ENCODE results near the gene CORO7.

The CORO7 gene

DNA sequence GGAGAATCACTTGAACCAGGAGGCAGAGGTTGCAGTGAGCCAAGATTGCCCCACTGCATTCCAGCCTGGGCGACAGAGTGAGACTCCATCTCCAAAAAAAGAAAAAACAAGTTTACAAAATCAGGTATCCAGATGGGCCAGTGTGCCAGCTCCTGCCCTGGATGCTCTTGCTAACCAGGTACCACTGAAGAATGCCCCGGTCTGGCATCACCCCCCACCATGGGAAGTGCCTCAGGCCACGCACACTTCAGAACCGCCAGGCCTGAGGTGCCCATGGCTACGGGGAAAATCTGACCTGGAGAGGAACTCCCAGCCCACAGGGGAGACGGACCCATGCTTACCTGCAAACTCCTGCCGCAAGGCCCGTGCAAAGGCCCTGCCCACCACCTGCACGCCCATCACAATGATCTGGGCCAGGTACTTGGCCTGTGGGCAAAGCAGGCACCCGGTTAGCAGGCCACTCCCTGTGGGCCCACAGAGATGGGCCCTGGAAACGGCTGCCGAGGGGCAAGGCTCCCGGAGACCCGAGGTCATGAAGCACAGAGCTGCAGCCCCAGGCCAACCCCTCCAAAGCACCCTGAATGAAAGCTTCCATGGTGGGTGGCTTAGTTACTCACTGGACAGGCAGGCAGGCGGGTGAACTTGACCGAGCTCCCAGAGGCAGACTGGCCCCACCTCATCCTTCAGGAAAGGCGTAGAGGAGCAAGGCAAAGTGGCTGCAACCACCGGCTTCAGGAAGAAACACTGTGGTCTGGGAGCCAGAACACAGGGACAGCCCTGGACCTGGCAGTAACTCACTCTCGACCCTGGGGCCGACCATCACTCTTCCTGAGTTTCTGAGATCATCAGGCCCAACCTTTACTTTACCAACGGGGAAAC is 73.3 kb downstream of the CORO7 start:
- DNase-seq (ENCODE audit: extremely low spot score), result no peak
- ChIA-PET POLR2A (interaction anchor here (0.6 kb wide), 1 partner anchor 1810 kb away, joined by 3 read pairs; no protein-coding TSS in a partner anchor), CTCF (interaction anchor here (1.1 to 2.7 kb wide), 2 partner anchors 13 to 15 kb away, joined by 3 to 9 read pairs; no protein-coding TSS in a partner anchor)
- TF ChIP-seq, protein P1, sequence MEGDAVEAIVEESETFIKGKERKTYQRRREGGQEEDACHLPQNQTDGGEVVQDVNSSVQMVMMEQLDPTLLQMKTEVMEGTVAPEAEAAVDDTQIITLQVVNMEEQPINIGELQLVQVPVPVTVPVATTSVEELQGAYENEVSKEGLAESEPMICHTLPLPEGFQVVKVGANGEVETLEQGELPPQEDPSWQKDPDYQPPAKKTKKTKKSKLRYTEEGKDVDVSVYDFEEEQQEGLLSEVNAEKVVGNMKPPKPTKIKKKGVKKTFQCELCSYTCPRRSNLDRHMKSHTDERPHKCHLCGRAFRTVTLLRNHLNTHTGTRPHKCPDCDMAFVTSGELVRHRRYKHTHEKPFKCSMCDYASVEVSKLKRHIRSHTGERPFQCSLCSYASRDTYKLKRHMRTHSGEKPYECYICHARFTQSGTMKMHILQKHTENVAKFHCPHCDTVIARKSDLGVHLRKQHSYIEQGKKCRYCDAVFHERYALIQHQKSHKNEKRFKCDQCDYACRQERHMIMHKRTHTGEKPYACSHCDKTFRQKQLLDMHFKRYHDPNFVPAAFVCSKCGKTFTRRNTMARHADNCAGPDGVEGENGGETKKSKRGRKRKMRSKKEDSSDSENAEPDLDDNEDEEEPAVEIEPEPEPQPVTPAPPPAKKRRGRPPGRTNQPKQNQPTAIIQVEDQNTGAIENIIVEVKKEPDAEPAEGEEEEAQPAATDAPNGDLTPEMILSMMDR (IDR thresholded peaks at IDR 0.05; ENCODE audit: control extremely low read depth, extremely low read depth, low read depth, missing control alignments), result no peak

DNA sequence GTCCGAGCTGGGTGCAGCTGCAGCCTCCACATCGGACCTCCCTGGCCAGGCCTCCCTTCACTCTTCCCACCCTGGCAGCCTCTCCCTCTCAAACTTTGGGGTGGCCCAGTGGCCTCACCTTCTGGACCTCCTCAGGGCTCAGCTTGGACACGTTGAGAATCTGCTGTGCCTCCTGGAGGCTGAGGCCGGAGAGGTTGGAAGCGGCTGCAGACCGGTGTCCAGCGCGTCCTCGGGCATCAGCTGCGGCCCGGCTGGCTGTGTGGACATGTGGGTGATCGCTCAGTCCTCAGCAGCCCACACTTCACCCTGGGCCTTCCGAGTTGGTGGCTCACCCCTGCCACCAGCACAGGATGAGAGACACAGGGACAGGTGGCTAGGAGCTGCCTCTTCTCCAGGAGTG is 75.1 kb downstream of the CORO7 start:
- ChIA-PET CTCF (interaction anchor here (1.8 to 4.5 kb wide), 3 partner anchors 10 to 52 kb away, joined by 6 to 30 read pairs (median 9); no protein-coding TSS in a partner anchor), POLR2A (no interaction called here)
- no peak for DNase-seq (ENCODE audit: extremely low spot score)
- TF ChIP-seq, protein P1 (IDR thresholded peaks at IDR 0.05; ENCODE audit: control extremely low read depth, extremely low read depth, low read depth, missing control alignments), result no peak

DNA sequence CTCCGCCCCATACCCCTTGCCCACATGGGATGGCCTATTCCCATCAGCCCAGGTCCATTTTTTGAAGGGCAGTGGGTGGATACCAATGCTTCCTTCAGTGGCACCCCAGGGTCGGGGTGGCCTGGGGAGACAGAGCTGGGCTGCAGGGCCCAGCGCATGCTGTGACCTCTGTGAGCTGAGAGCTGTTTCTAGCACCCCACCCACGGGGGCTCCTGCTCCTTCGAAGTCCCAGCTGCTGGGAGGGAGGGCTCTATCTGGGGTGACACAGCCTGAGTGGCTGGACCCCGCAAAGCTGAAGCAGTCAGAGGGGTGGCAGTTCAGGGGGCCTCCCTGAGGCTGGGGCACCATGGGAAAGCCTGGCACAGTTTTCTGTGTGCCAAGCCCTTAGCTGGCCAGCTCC is 76.0 kb downstream of the CORO7 start:
- POLR2A ChIA-PET, result no interaction called here
- no peak for DNase-seq (ENCODE audit: extremely low spot score)
- TF ChIP-seq, protein P1 (IDR thresholded peaks at IDR 0.05; ENCODE audit: control extremely low read depth, extremely low read depth, low read depth, missing control alignments), result no peak
- CTCF ChIA-PET, result interaction anchor here (1.1 to 4.5 kb wide), 4 partner anchors 9 to 62 kb away, joined by 4 to 30 read pairs (median 8); no protein-coding TSS in a partner anchor

DNA sequence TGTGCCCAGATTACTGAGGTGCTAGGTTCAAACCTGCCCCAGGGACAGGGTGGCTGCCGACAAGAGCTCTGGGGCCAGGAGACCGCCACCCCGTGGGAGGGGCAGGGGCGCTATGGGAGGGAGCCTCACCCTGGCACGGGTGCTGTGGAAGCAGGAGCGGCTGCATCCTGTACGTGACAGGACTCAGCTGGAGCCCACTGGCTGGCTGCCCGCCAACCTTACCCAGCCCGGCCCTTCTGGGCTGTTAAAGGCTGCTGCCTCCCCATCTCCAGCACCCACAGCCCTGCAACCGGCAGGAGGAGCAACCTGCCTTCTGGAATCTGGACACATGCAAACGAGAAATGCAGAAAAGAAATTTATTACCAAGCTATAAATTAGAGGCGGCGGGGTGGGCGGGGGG is 76.5 kb downstream of the CORO7 start:
- CTCF ChIA-PET, result interaction anchor here (1.1 to 4.5 kb wide), 6 partner anchors 9 to 86 kb away, joined by 3 to 30 read pairs (median 4); no protein-coding TSS in a partner anchor

DNA sequence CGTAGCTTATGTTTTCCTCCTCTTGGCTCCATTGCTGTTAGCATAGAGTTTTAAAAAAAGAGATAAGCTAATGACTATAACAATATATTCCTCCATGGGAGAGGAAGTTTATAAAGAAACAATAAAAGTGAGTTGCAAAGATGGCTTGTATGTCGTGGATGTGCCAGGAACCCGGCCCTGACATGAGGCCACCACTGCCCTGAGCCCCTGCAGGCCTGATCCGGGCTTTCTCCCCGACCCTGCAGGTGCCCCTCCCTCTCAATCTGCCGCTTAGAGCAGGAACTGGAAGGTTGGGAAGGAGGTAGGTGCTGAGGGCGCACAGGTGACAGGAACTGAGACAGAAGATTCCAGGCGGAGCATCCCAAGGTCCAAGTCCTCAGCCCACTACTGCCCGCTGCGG is 76.9 kb downstream of the CORO7 start:
- ChIA-PET POLR2A (no interaction called here), CTCF (interaction anchor here (1.1 to 4.5 kb wide), 5 partner anchors 8 to 85 kb away, joined by 3 to 30 read pairs (median 5); no protein-coding TSS in a partner anchor)
- TF ChIP-seq, protein P1 (IDR thresholded peaks at IDR 0.05; ENCODE audit: control extremely low read depth, extremely low read depth, low read depth, missing control alignments), result no peak
- no peak for DNase-seq (ENCODE audit: extremely low spot score)

More for the DNA sequence above, 76.5 kb downstream of the CORO7 start:
- TF ChIP-seq, protein P1 (IDR thresholded peaks at IDR 0.05; ENCODE audit: control extremely low read depth, extremely low read depth, low read depth, missing control alignments), result no peak
- no peak for DNase-seq (ENCODE audit: extremely low spot score)
- POLR2A ChIA-PET, result no interaction called here

DNA sequence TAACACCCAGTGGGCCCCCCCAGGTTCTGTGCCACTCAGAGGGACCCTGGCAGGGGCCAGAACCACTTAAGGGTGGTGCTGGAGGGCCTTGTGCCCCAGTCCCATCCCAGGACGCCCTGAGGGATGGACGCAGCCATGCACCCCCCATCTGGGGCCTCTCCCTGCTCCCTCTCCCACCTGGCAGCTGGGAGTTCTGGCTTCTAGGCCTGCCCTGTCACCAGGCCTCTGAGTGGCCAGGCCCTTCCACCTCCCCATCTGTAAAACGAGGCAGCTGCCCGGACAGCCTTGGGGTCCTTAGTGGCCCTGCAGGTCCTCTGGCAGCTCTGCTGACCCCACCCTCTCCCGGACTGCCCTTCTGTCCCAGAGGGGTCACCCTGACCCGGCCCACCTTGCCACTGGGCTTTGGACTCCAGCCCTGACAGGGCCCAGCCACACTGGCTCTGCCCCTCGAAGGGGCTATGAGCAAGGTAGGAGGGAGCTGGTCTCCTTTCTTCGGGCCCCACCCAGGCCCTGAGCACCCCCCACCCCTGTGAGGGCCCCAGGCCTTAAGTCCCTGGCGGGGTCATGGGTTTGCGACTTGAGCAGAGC is 77.6 kb downstream of the CORO7 start:
- no peak for DNase-seq (ENCODE audit: extremely low spot score)
- TF ChIP-seq, protein P1 (IDR thresholded peaks at IDR 0.05; ENCODE audit: control extremely low read depth, extremely low read depth, low read depth, missing control alignments), result no peak
- CTCF ChIA-PET, result interaction anchor here (1.1 to 4.5 kb wide), 5 partner anchors 8 to 85 kb away, joined by 3 to 30 read pairs (median 5); no protein-coding TSS in a partner anchor
- POLR2A ChIA-PET, result no interaction called here
